WTC11 (cell line): Measurements from ENCODE around the gene KANK4. TPM values are rescaled to one million over a fixed set of nuclear protein-coding genes. Genes with fewer than 3 reads are reported as not detected.

Source experiments
- ATAC-seq: fragments of 200-7000 bp; cut with Tn5 transposase; 2 replicates; pipeline ENCODE4 v1.10.0; 2021; ENCODE audit warnings: mild to moderate bottlenecking, moderate library complexity
- CTCF ChIA-PET: fragments of 300-600 bp; sonication (Branson Sonifier 250); formaldehyde crosslinking; loops from one replicate; lab custom pipeline; 2021; ENCODE audit warnings: antibody characterized with exemption; lab: Charles Lee
- POLR2A ChIA-PET: fragments of 350-600 bp; sonication (Branson Sonifier 250); formaldehyde crosslinking; loops from one replicate; lab custom pipeline; 2021; ENCODE audit warnings: antibody characterized with exemption; lab: Charles Lee
- DNase-seq: peaks from one replicate; pipeline ENCODE4 v3.0.0; 2021; ENCODE audit warnings: low spot score
- H3K27ac Mint-ChIP-seq: 2 replicates; pipeline ENCODE4 v1.8.0; 2021; ENCODE audit warnings: mixed read lengths
- H3K27me3 Mint-ChIP-seq: 2 replicates; pipeline ENCODE4 v1.8.0; 2021; ENCODE audit warnings: low read depth, mild to moderate bottlenecking, moderate library complexity, mixed read lengths
- H3K36me3 Mint-ChIP-seq: 2 replicates; pipeline ENCODE4 v1.8.0; 2021; ENCODE audit warnings: mixed read lengths
- H3K4me1 Mint-ChIP-seq: 2 replicates; pipeline ENCODE4 v1.8.0; 2022; ENCODE audit warnings: mixed read lengths
- H3K4me3 Mint-ChIP-seq: 2 replicates; pipeline ENCODE4 v1.8.0; 2021; ENCODE audit warnings: mild to moderate bottlenecking, moderate library complexity, mixed read lengths
- H3K9me3 Mint-ChIP-seq: 2 replicates; pipeline ENCODE4 v1.8.0; 2021; ENCODE audit warnings: mixed read lengths
- AR ChIP-seq: fragments of 250-450 bp; sonication (Bioruptor Pico); IDR thresholded peaks from 2 replicates; pipeline ENCODE4 v1.9.0; 2021; ENCODE audit warnings: mild to moderate bottlenecking
- EMX1 ChIP-seq: fragments of 250-450 bp; sonication (Bioruptor Pico); IDR thresholded peaks from 2 replicates; pipeline ENCODE4 v1.8.0; 2021; ENCODE audit warnings: mild to moderate bottlenecking
- ERG ChIP-seq: fragments of 250-450 bp; sonication (Bioruptor Pico); IDR thresholded peaks from 2 replicates; pipeline ENCODE4 v1.8.0; 2021; ENCODE audit warnings: mild to moderate bottlenecking
- ESRRA ChIP-seq: sonication (generic); formaldehyde crosslinking; IDR thresholded peaks from 2 replicates; pipeline ENCODE4 v1.8.1; 2022; ENCODE audit warnings: mild to moderate bottlenecking, missing genetic modification reagents, borderline replicate concordance
- FOXP1 ChIP-seq: sonication (generic); formaldehyde crosslinking; IDR thresholded peaks from 2 replicates; pipeline ENCODE4 v1.8.0; 2022; ENCODE audit warnings: missing genetic modification reagents, mild to moderate bottlenecking, moderate library complexity, borderline replicate concordance
- JAZF1 ChIP-seq: fragments of 250-450 bp; sonication (Bioruptor Pico); IDR thresholded peaks from 2 replicates; pipeline ENCODE4 v1.9.0; 2021; ENCODE audit warnings: moderate library complexity, mild to moderate bottlenecking, inconsistent platforms
- MXD4 ChIP-seq: fragments of 250-450 bp; sonication (Bioruptor Pico); IDR thresholded peaks from 2 replicates; pipeline ENCODE4 v1.8.0; 2021; ENCODE audit warnings: mild to moderate bottlenecking, moderate library complexity, borderline replicate concordance
- NFATC4 ChIP-seq: fragments of 250-450 bp; sonication (Bioruptor Pico); IDR thresholded peaks from 2 replicates; pipeline ENCODE4 v1.9.0; 2021; ENCODE audit warnings: mild to moderate bottlenecking
- NFE2L1 ChIP-seq: sonication (generic); formaldehyde crosslinking; IDR thresholded peaks from 2 replicates; pipeline ENCODE4 v1.8.1; 2023; ENCODE audit warnings: missing genetic modification reagents
- NR1H2 ChIP-seq: sonication (generic); formaldehyde crosslinking; IDR thresholded peaks from 2 replicates; pipeline ENCODE4 v1.9.0; 2021; ENCODE audit warnings: mild to moderate bottlenecking, moderate library complexity, missing genetic modification reagents
- PRRX2 ChIP-seq: fragments of 250-450 bp; sonication (Bioruptor Pico); IDR thresholded peaks from 2 replicates; pipeline ENCODE4 v1.8.0; 2021; ENCODE audit warnings: mild to moderate bottlenecking
- SMAD4 ChIP-seq: sonication (generic); formaldehyde crosslinking; IDR thresholded peaks from 2 replicates; pipeline ENCODE4 v1.8.0; 2022; ENCODE audit warnings: mild to moderate bottlenecking, missing genetic modification reagents
- TEAD1 ChIP-seq: sonication (generic); formaldehyde crosslinking; IDR thresholded peaks from 2 replicates; pipeline ENCODE4 v1.8.0; 2022; ENCODE audit warnings: mild to moderate bottlenecking, missing genetic modification reagents
- ZBTB21 ChIP-seq: sonication (generic); formaldehyde crosslinking; IDR thresholded peaks from 2 replicates; pipeline ENCODE4 v1.8.1; 2023; ENCODE audit warnings: mild to moderate bottlenecking, missing genetic modification reagents, borderline replicate concordance
- ZNF232 ChIP-seq: sonication (generic); formaldehyde crosslinking; IDR thresholded peaks from 2 replicates; pipeline ENCODE4 v1.8.0; 2022; ENCODE audit warnings: mild to moderate bottlenecking, missing genetic modification reagents
- ZNF263 ChIP-seq: sonication (generic); formaldehyde crosslinking; IDR thresholded peaks from 2 replicates; pipeline ENCODE4 v1.8.1; 2022; ENCODE audit warnings: low read depth, mild to moderate bottlenecking, moderate library complexity, missing genetic modification reagents
- ZNF416 ChIP-seq: fragments of 250-450 bp; sonication (Bioruptor Pico); IDR thresholded peaks from 2 replicates; pipeline ENCODE4 v1.9.0; 2021; ENCODE audit warnings: mild to moderate bottlenecking, inconsistent platforms
- ZNF532 ChIP-seq: fragments of 250-450 bp; sonication (Bioruptor Pico); IDR thresholded peaks from 2 replicates; pipeline ENCODE4 v1.9.0; 2021; ENCODE audit warnings: mild to moderate bottlenecking, borderline replicate concordance
- ZNF671 ChIP-seq: fragments of 250-450 bp; sonication (Bioruptor Pico); IDR thresholded peaks from 2 replicates; pipeline ENCODE4 v1.8.0; 2021; ENCODE audit warnings: mild to moderate bottlenecking
- total RNA-seq: library from RNA; stranded (reverse); gene quantifications from 3 replicates; pipeline ENCODE4 v1.2.3, GENCODE V29; 2021
- TF ChIP-seq, protein P1 (sequence below): sonication (generic); formaldehyde crosslinking; IDR thresholded peaks from 2 replicates; pipeline ENCODE4 v1.8.0; 2023; ENCODE audit warnings: missing genetic modification reagents
- TF ChIP-seq, protein P2 (sequence below): fragments of 250-450 bp; sonication (Bioruptor Pico); IDR thresholded peaks from 2 replicates; pipeline ENCODE4 v1.9.0; 2021; ENCODE audit warnings: mild to moderate bottlenecking
- TF ChIP-seq, protein P3 (sequence below): sonication (generic); formaldehyde crosslinking; IDR thresholded peaks from 2 replicates; pipeline ENCODE4 v1.8.0; 2022; ENCODE audit warnings: mild to moderate bottlenecking, missing genetic modification reagents
- TF ChIP-seq, protein P4 (sequence below): fragments of 250-450 bp; sonication (Bioruptor Pico); conservative IDR thresholded peaks from 2 replicates; pipeline ENCODE4 v1.9.0; 2021; ENCODE audit warnings: mild to moderate bottlenecking

KANK4 gene
- total RNA-seq, 1 experiment from 2014 or later, result 0.35 TPM

DNA sequence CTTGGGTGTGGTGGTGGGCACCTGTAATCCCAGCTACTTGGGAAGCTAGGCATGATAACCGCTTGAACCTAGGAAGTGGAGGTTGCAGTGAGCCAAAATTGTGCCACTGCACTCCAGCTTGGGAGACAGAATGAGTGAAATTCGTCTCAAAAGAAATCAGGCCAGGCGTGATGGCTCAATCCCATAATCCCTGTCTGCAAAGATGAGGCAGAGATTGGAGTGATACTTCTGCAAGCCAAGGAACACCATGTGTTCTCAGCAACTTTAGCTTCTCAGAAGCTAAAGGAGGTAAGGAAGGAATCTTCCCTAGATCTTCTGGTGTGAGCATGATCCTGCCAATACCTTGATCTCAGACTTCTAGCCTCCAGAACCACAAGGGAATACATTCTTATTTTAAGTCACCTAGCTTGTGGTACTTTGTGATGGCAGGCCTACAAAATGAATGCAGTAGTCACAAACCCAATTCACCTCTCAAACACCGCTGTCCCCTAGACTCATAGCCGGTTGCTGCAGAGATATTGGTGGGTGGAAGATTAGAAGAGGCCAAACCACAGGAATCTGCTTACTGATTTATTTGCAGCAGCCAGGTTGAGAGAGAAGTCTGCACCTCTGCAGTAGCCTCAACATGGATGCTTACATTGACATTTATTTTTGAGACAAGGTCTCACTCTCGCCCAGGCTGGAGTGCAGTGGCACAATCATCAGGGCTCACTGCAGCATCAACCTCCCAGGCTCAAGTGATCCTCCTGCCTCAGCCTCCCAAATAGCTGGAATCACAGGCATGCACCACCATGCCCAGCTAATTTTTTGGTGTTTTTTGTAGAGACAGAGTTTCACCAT, 105.9 kb downstream of the KANK4 start:
- no peak overlapping the region for H3K4me3 Mint-ChIP-seq
- peaks cover 86% of the 10 kb centered on the region for H3K36me3 Mint-ChIP-seq
- ATAC-seq, result peak; percentile 37
- CTCF ChIA-PET, result interaction anchor here (1.3 to 1.9 kb wide), 2 partner anchors 37 to 73 kb away, joined by 3 to 9 read pairs; no protein-coding TSS in a partner anchor
- no peak for DNase-seq
- peak overlapping the region; percentile 73 for H3K27ac Mint-ChIP-seq
- peaks cover 43% of the 10 kb centered on the region for H3K9me3 Mint-ChIP-seq
- peaks cover 18% of the 10 kb centered on the region for H3K4me1 Mint-ChIP-seq
- POLR2A ChIA-PET, result interaction anchor here (0.6 to 1.8 kb wide), 8 partner anchors 15 to 162 kb away, joined by 3 to 9 read pairs (median 4); no protein-coding TSS in a partner anchor
- H3K27me3 Mint-ChIP-seq, result no peaks in the 10 kb centered on the region
- TF ChIP-seq ZNF532 (CRISPR knock-in tag) (peak; percentile 94), ZNF263 (CRISPR knock-in tag) (no peak), NFE2L1 (CRISPR knock-in tag) (no peak), NR1H2 (no peak), ZNF232 (0 out of 2 replicates have a peak, but pooled peaks have one; percentile 5), ZNF671 (CRISPR knock-in tag) (peak; percentile 93), TEAD1 (CRISPR knock-in tag) (peak; percentile 47), ZNF416 (CRISPR knock-in tag) (peak; percentile 98), ESRRA (0 out of 2 replicates have a peak, but pooled peaks have one; percentile 18), EMX1 (CRISPR knock-in tag) (peak; percentile 98), ERG (CRISPR knock-in tag) (peak; percentile 96), MXD4 (CRISPR knock-in tag) (peak; percentile 28; the same call in 1 of the 2 replicates), NFATC4 (CRISPR knock-in tag) (peak; percentile 97), SMAD4 (CRISPR knock-in tag) (0 out of 2 replicates have a peak, but pooled peaks have one; percentile 66), FOXP1 (CRISPR knock-in tag) (no peak; the same call in 1 of the 2 replicates), AR (CRISPR knock-in tag) (peak; percentile 95), JAZF1 (CRISPR knock-in tag) (0 out of 2 replicates have a peak, but pooled peaks have one; percentile 16), PRRX2 (CRISPR knock-in tag) (peak; percentile 98), ZBTB21 (CRISPR knock-in tag) (no peak)
- TF ChIP-seq, protein P1, sequence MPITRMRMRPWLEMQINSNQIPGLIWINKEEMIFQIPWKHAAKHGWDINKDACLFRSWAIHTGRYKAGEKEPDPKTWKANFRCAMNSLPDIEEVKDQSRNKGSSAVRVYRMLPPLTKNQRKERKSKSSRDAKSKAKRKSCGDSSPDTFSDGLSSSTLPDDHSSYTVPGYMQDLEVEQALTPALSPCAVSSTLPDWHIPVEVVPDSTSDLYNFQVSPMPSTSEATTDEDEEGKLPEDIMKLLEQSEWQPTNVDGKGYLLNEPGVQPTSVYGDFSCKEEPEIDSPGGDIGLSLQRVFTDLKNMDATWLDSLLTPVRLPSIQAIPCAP, result 0 out of 2 replicates have a peak, but pooled peaks have one; percentile 20
- TF ChIP-seq, protein P2, sequence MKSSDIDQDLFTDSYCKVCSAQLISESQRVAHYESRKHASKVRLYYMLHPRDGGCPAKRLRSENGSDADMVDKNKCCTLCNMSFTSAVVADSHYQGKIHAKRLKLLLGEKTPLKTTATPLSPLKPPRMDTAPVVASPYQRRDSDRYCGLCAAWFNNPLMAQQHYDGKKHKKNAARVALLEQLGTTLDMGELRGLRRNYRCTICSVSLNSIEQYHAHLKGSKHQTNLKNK, result peak; percentile 90
- TF ChIP-seq, protein P3, sequence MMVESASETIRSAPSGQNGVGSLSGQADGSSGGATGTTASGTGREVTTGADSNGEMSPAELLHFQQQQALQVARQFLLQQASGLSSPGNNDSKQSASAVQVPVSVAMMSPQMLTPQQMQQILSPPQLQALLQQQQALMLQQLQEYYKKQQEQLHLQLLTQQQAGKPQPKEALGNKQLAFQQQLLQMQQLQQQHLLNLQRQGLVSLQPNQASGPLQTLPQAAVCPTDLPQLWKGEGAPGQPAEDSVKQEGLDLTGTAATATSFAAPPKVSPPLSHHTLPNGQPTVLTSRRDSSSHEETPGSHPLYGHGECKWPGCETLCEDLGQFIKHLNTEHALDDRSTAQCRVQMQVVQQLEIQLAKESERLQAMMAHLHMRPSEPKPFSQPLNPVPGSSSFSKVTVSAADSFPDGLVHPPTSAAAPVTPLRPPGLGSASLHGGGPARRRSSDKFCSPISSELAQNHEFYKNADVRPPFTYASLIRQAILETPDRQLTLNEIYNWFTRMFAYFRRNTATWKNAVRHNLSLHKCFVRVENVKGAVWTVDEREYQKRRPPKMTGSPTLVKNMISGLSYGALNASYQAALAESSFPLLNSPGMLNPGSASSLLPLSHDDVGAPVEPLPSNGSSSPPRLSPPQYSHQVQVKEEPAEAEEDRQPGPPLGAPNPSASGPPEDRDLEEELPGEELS (CRISPR knock-in tag), result no peak
- TF ChIP-seq, protein P4, sequence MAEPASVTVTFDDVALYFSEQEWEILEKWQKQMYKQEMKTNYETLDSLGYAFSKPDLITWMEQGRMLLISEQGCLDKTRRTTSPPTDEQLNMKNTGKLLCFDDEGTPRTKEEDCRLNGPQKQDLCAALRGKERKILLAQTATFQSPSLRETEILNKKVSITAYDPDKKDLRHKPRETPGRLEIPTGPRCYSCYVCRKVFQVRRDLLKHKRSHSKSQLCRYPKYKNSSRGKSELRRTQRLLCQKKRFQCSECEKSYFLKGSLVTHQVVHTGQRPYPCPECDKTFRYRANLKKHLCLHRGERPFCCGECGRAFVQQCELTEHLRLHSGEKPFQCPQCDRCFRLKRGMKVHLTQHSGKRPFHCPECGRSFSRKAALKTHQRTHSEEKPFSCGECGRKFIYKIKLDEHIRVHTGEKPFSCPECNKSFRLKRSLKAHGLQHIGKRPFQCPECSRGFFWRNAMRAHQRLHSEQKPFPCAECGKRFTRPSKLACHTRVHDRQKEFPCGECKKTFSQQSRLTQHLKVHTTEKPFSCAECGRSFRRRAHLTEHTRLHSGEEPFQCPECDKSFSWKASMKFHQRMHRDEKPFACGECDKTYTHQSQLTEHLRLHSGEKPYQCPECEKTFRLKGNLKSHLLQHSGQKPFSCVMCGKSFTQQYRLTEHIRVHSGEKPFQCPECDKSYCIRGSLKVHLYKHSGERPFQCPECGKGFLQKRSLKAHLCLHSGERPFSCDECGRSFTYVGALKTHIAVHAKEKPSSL, result peak; percentile 90
